ENCODE measurements around the gene CCDC88C.
"Not testable (repeated sequence)": the region's sequence is repeated elsewhere in the genome, so short reads cannot be mapped to it uniquely, and the experiment has no call there.

Gene CCDC88C

GRCh38 chr14:91409928-91410718 lies 7.5 kb downstream of the CCDC88C start:
- H3K4me3 ChIP-seq (replicated peaks in 1 of 2; ENCODE audit: low read depth in 2 of 2, low read length in 2 of 2), result no peak overlapping the region
- no peak for DNase-seq (ENCODE audit: low read depth in 2 of 2)
- no peak for TF ChIP-seq CTCF (IDR thresholded peaks at IDR 0.05; ENCODE audit: low read depth, low read length)

GRCh38 chr14:91409240-91409639 lies 8.4 kb downstream of the CCDC88C start:
- DNase-seq (ENCODE audit: low read depth in 2 of 2); H3K4me3 ChIP-seq (replicated peaks in 1 of 2; ENCODE audit: low read depth in 2 of 2, low read length in 2 of 2): not testable (repeated sequence)

GRCh38 chr14:91406982-91407381 lies 10.6 kb downstream of the CCDC88C start:
- H3K4me3 ChIP-seq (replicated peaks in 1 of 2; ENCODE audit: low read depth in 2 of 2, low read length in 2 of 2), result no peak overlapping the region
- DNase-seq (ENCODE audit: low read depth in 2 of 2), result no peak
- TF ChIP-seq CTCF (IDR thresholded peaks at IDR 0.05; ENCODE audit: low read depth, low read length), result no peak

- DNase-seq (ENCODE audit: low read depth in 2 of 2), result no peak
- TF ChIP-seq CTCF (IDR thresholded peaks at IDR 0.05; ENCODE audit: low read depth, low read length), result no peak
- H3K4me3 ChIP-seq (replicated peaks in 1 of 2; ENCODE audit: low read depth in 2 of 2, low read length in 2 of 2), result no peak overlapping the region
Observed at GRCh38 chr14:91406451-91406850, 11.2 kb downstream of the CCDC88C start.

GRCh38 chr14:91405724-91406435 lies 11.7 kb downstream of the CCDC88C start:
- H3K4me3 ChIP-seq (replicated peaks in 1 of 2; ENCODE audit: low read depth in 2 of 2, low read length in 2 of 2), result no peak overlapping the region
- TF ChIP-seq CTCF (IDR thresholded peaks at IDR 0.05; ENCODE audit: low read depth, low read length), result no peak

GRCh38 chr14:91405241-91405721 lies 12.3 kb downstream of the CCDC88C start:
- no peak for TF ChIP-seq CTCF (IDR thresholded peaks at IDR 0.05; ENCODE audit: low read depth, low read length)
- H3K4me3 ChIP-seq (replicated peaks in 1 of 2; ENCODE audit: low read depth in 2 of 2, low read length in 2 of 2), result no peak overlapping the region
- no peak for DNase-seq (ENCODE audit: low read depth in 2 of 2)

More at GRCh38 chr14:91405724-91406435, 11.7 kb downstream of the CCDC88C start:
- no peak for DNase-seq (ENCODE audit: low read depth in 2 of 2)

Data from cardiac fibroblast (primary cell).